ENCODE data around the gene REP15. TPM values are rescaled to one million over a fixed set of nuclear protein-coding genes. Genes with fewer than 3 reads are reported as not detected.
A peak's percentile ranks its signal among the peaks of the same experiment; 100 is the strongest.
"Not testable (repeated sequence)": the region's sequence is repeated elsewhere in the genome, so short reads cannot be mapped to it uniquely, and the experiment has no call there.

Gene REP15
- total RNA-seq, 4 donors from 2014 or later, result 0.29 to 1.9 (median 1.4) TPM; not detected in 1

- TF ChIP-seq POLR2A (IDR thresholded peaks at IDR 0.05), result no peak
- TF ChIP-seq, protein P1, sequence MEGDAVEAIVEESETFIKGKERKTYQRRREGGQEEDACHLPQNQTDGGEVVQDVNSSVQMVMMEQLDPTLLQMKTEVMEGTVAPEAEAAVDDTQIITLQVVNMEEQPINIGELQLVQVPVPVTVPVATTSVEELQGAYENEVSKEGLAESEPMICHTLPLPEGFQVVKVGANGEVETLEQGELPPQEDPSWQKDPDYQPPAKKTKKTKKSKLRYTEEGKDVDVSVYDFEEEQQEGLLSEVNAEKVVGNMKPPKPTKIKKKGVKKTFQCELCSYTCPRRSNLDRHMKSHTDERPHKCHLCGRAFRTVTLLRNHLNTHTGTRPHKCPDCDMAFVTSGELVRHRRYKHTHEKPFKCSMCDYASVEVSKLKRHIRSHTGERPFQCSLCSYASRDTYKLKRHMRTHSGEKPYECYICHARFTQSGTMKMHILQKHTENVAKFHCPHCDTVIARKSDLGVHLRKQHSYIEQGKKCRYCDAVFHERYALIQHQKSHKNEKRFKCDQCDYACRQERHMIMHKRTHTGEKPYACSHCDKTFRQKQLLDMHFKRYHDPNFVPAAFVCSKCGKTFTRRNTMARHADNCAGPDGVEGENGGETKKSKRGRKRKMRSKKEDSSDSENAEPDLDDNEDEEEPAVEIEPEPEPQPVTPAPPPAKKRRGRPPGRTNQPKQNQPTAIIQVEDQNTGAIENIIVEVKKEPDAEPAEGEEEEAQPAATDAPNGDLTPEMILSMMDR (IDR thresholded peaks at IDR 0.05), result peak; percentile 74 to 83 (median 76)
- H3K4me3 ChIP-seq, result no peak overlapping the region
- peak in 1 of 2 donors; percentile 37 for DNase-seq
- intact Hi-C loops (cut with DNase I; ENCODE audit: low total_unique reads), result no loop called here
- no peaks in the 10 kb centered on the region for H3K27me3 ChIP-seq
- H3K4me1 ChIP-seq, result no peaks in the 10 kb centered on the region
- no peaks in the 10 kb centered on the region for H3K36me3 ChIP-seq
- no peak overlapping the region for H3K27ac ChIP-seq
- H3K9me3 ChIP-seq, result no peaks in the 10 kb centered on the region
Observed at GRCh38 chr12:27733052-27733656, 36.9 kb downstream of the REP15 start.

- intact Hi-C loops (cut with DNase I; ENCODE audit: low total_unique reads), result no loop called here
- H3K4me3 ChIP-seq, result no peak overlapping the region
- H3K9me3 ChIP-seq, result no peaks in the 10 kb centered on the region
- TF ChIP-seq POLR2A (IDR thresholded peaks at IDR 0.05), result no peak
- TF ChIP-seq, protein P1 (IDR thresholded peaks at IDR 0.05), result no peak
- H3K27me3 ChIP-seq, result no peaks in the 10 kb centered on the region
- H3K4me1 ChIP-seq, result no peaks in the 10 kb centered on the region
- no peaks in the 10 kb centered on the region for H3K36me3 ChIP-seq
- H3K27ac ChIP-seq, result no peak overlapping the region
- DNase-seq, result no peak
Observed at GRCh38 chr12:27733791-27734190, 37.5 kb downstream of the REP15 start.

DNA sequence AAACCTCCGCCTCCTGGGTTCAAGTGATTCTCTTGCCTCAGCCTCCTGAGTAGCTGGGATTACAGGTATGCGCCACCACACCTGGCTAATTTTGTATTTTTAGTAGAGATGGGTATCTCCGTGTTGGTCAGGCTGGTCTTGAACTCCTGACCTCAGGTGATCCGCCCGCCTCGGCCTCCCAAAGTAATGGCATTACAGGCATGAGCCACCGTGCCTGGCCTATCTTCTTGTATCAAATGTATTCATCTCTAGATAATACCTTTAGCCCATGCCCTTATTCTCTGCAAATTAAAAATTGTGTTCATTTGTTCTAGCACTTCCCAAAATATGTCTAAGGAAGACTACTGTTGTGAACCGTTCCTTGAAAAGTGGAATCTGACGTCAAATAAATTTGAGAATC is 38.1 kb downstream of the REP15 start:
- H3K9me3 ChIP-seq; intact Hi-C loops (cut with DNase I; ENCODE audit: low total_unique reads); DNase-seq; H3K4me1 ChIP-seq; H3K4me3 ChIP-seq; H3K27ac ChIP-seq; H3K36me3 ChIP-seq; H3K27me3 ChIP-seq: not testable (repeated sequence)

DNA sequence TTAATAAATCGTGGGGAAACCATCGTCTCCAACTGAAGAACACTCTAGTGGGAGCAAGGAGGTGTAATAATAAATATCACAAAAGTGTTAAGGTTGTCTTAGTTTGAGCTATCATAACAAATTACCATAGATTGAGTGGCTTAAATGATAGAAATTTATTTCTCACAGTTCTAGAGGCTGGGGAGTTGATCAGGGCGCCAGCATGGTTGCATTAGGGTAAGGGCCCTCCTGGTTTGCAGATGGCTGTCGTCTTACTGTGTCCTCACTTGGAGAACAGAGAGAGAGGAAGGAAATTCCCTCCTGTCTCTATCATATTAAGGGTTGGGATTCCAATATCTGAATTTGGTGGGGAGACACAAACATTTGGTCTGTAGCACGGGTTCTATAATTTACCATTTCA is 47.4 kb downstream of the REP15 start:
- no peak for DNase-seq
- Histone ChIP-seq H3K27ac (no peak overlapping the region), H3K4me3 (no peak overlapping the region), H3K27me3 (no peaks in the 10 kb centered on the region), H3K9me3 (no peaks in the 10 kb centered on the region), H3K36me3 (no peaks in the 10 kb centered on the region), H3K4me1 (peaks cover 0 to 4% of the 10 kb centered on the region in 2 donors)
- intact Hi-C loops (cut with DNase I; ENCODE audit: low total_unique reads), result loop anchor here (10.0 kb wide), 1 partner anchor 81 kb away; no protein-coding TSS in a partner anchor
- TF ChIP-seq POLR2A (IDR thresholded peaks at IDR 0.05), result no peak
- TF ChIP-seq, protein P1 (IDR thresholded peaks at IDR 0.05), result no peak

GRCh38 chr12:27745734-27746133 is 49.5 kb downstream of the REP15 start:
- not testable (repeated sequence) for H3K4me1 ChIP-seq, H3K4me3 ChIP-seq, DNase-seq, H3K9me3 ChIP-seq, H3K27ac ChIP-seq, H3K27me3 ChIP-seq, H3K36me3 ChIP-seq
- intact Hi-C loops (cut with DNase I; ENCODE audit: low total_unique reads), result loop anchor here (10.0 kb wide), 1 partner anchor 79 kb away; no protein-coding TSS in a partner anchor

Other genes with a start within 250 kb of the REP15 start
- not detected for gene SMCO2, start 249.7 kb upstream of the REP15 start, total RNA-seq
- 100 to 1,000 TPM in 1 of 4 donors, 10 to 100 TPM in 3; 43.8 to 139 (median 82.7) TPM for gene PPFIBP1, start 172.2 kb upstream of the REP15 start, total RNA-seq
- 10 to 100 TPM; 40.9 to 66.9 (median 55.9) TPM for gene MRPS35, start 14.4 kb downstream of the REP15 start, total RNA-seq
- gene KLHL42, start 83.8 kb downstream of the REP15 start, total RNA-seq, result 10 to 100 TPM; 40.9 to 56.1 (median 45.3) TPM
- gene MANSC4, start 83.8 kb downstream of the REP15 start, total RNA-seq, result under 1 TPM in 2 of 4 donors, not detected in 2; 0.48 to 0.73 TPM